ENCODE results near the gene AZU1. TPM values are rescaled to one million over a fixed set of nuclear protein-coding genes. Genes with fewer than 3 reads are reported as not detected.

The AZU1 gene
- total RNA-seq, 1 donor from 2014 or later = not detected

GRCh38 chr19:784541-784940 is 43.1 kb upstream of the AZU1 start:
- no peak for DNase-seq (ENCODE audit: low read depth)
- TF ChIP-seq, protein P1, sequence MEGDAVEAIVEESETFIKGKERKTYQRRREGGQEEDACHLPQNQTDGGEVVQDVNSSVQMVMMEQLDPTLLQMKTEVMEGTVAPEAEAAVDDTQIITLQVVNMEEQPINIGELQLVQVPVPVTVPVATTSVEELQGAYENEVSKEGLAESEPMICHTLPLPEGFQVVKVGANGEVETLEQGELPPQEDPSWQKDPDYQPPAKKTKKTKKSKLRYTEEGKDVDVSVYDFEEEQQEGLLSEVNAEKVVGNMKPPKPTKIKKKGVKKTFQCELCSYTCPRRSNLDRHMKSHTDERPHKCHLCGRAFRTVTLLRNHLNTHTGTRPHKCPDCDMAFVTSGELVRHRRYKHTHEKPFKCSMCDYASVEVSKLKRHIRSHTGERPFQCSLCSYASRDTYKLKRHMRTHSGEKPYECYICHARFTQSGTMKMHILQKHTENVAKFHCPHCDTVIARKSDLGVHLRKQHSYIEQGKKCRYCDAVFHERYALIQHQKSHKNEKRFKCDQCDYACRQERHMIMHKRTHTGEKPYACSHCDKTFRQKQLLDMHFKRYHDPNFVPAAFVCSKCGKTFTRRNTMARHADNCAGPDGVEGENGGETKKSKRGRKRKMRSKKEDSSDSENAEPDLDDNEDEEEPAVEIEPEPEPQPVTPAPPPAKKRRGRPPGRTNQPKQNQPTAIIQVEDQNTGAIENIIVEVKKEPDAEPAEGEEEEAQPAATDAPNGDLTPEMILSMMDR (conservative IDR thresholded peaks at IDR 0.05; ENCODE audit: low read depth, low read length) = no peak
- no peak overlapping the region for H3K4me3 ChIP-seq (ENCODE audit: low read depth, low read length)

DNA sequence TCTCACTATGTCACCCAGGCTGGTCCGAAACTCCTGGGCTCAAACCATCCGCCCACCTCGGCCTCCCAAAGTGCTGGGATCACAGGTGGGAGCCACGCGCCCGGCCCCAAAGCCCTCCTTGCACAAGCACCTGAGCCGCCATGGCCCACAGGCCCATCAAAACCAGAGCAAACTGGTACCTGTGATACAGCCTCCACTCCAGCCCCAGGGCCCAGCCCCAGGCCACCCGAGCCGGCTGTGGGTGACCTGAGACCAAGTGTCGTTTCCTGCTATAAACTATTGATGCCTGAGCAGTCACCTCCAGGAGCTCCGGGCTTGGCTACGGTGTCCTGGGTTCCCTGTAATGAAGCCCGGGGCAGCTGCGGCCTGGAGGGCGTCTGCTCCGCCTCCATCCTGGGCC is 40.1 kb upstream of the AZU1 start:
- H3K4me3 ChIP-seq (ENCODE audit: low read depth, low read length) = no peak overlapping the region
- TF ChIP-seq, protein P1 (conservative IDR thresholded peaks at IDR 0.05; ENCODE audit: low read depth, low read length) = no peak
- no peak for DNase-seq (ENCODE audit: low read depth)

GRCh38 chr19:788686-788982 is 39.0 kb upstream of the AZU1 start:
- TF ChIP-seq, protein P1 (conservative IDR thresholded peaks at IDR 0.05; ENCODE audit: low read depth, low read length) = no peak
- H3K4me3 ChIP-seq (ENCODE audit: low read depth, low read length) = no peak overlapping the region
- DNase-seq (ENCODE audit: low read depth) = no peak

- no peak for DNase-seq (ENCODE audit: low read depth)
- TF ChIP-seq, protein P1 (conservative IDR thresholded peaks at IDR 0.05; ENCODE audit: low read depth, low read length) = no peak
- H3K4me3 ChIP-seq (ENCODE audit: low read depth, low read length) = no peak overlapping the region
Measured at GRCh38 chr19:788983-789700, 38.5 kb upstream of the AZU1 start.

DNA sequence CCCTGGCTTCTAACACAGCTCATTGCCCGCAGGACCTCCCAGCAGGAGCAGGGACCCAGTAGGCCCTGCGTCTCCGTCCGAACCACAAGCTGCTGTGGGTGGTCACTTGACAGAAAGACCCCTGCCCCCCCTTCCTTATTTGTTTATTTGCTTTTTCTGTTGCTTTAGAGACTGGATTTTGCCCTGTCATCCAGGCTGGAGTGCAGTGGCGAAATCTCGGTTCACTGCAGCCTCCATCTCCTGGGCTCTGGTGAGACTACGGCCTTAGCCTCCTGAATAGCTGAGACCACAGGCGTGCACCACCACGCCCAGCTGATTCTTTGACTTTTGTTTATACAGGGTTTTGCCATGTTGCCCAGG is 38.0 kb upstream of the AZU1 start:
- no peak for DNase-seq (ENCODE audit: low read depth)

GRCh38 chr19:791007-791566 is 36.5 kb upstream of the AZU1 start:
- DNase-seq (ENCODE audit: low read depth) = no peak
- H3K4me3 ChIP-seq (ENCODE audit: low read depth, low read length) = no peak overlapping the region
- TF ChIP-seq, protein P1 (conservative IDR thresholded peaks at IDR 0.05; ENCODE audit: low read depth, low read length) = no peak

More for the DNA sequence above, 38.0 kb upstream of the AZU1 start:
- TF ChIP-seq, protein P1 (conservative IDR thresholded peaks at IDR 0.05; ENCODE audit: low read depth, low read length) = no peak
- H3K4me3 ChIP-seq (ENCODE audit: low read depth, low read length) = no peak overlapping the region

Measured in epithelial cell of proximal tubule (primary cell).